BLaER1 treated with 17β-estradiol and CSF1 and Interleukin-3, amounts not matched to agents 10 nM and 100 nM (cell line): ENCODE results near the gene ENOSF1.

Experiments used
- H3K27ac ChIP-seq, 11 experiments: shearing (Covaris generic); formaldehyde crosslinking; 2 replicates each; pipeline ENCODE4 v1.8.1; 2022
- H3K27me3 ChIP-seq, 11 experiments: shearing (Covaris generic); formaldehyde crosslinking; 2 replicates each; pipeline ENCODE4 v1.8.1; 2022
- H3K36me3 ChIP-seq, 11 experiments: shearing (Covaris generic); formaldehyde crosslinking; 2 replicates each; pipeline ENCODE4 v1.8.1; 2022
- H3K4me1 ChIP-seq, 10 experiments: shearing (Covaris generic); formaldehyde crosslinking; 2 replicates each; pipeline ENCODE4 v1.8.1; 2022
- H3K4me2 ChIP-seq, 11 experiments: shearing (Covaris generic); formaldehyde crosslinking; 2 replicates each; pipeline ENCODE4 v1.8.1; 2022
- H3K4me3 ChIP-seq, 10 experiments: shearing (Covaris generic); formaldehyde crosslinking; 2 replicates each; pipeline ENCODE4 v1.8.1; 2022
- H3K9ac ChIP-seq, 11 experiments: shearing (Covaris generic); formaldehyde crosslinking; 2 replicates each; pipeline ENCODE4 v1.8.1; 2022
- H3K9me3 ChIP-seq, 11 experiments: shearing (Covaris generic); formaldehyde crosslinking; replicated peaks in 1 of 11; 2 replicates each; pipeline ENCODE4 v1.8.1; 2022
- H4K20me1 ChIP-seq, 11 experiments: shearing (Covaris generic); formaldehyde crosslinking; 2 replicates each; pipeline ENCODE4 v1.8.1; 2022
- Cebpa-rat ChIP-seq, 11 experiments: shearing (Covaris generic); IDR thresholded peaks; 2 replicates each; pipeline ENCODE4 v1.8.1; 2022

Gene ENOSF1

GRCh38 chr18:673317-673716 is 39.1 kb downstream of the ENOSF1 start:
- no peak for TF ChIP-seq Cebpa-rat (IDR thresholded peaks at IDR 0.05)
- Histone ChIP-seq H3K36me3 (peaks cover 46 to 100% (median 95%) of the 10 kb centered on the region in 11 experiments), H3K4me3 (no peak overlapping the region)

GRCh38 chr18:671405-671804 is 41.0 kb downstream of the ENOSF1 start:
- no peaks in the 10 kb centered on the region for H3K27me3 ChIP-seq
- H3K4me2 ChIP-seq, result no peak overlapping the region
- H3K9me3 ChIP-seq, result 0 out of 22 replicates have a peak, but pooled peaks cover 0 to under 1% (median 0%) of the 10 kb centered on the region in 11 experiments
- no peak overlapping the region for H3K9ac ChIP-seq
- H3K4me1 ChIP-seq, result no peaks in the 10 kb centered on the region
- H3K4me3 ChIP-seq, result no peak overlapping the region
- no peak overlapping the region for H3K27ac ChIP-seq
- peaks cover 0 to 74% (median 53%) of the 10 kb centered on the region in 11 experiments; a peak in 18 of 22 replicates for H4K20me1 ChIP-seq
- TF ChIP-seq Cebpa-rat (IDR thresholded peaks at IDR 0.05), result no peak
- H3K36me3 ChIP-seq, result peaks cover 46 to 97% (median 93%) of the 10 kb centered on the region in 11 experiments

More at GRCh38 chr18:673317-673716, 39.1 kb downstream of the ENOSF1 start:
- Histone ChIP-seq H3K4me2 (no peak overlapping the region), H3K27ac (no peak overlapping the region), H3K4me1 (no peaks in the 10 kb centered on the region), H3K9me3 (no peaks in the 10 kb centered on the region), H3K9ac (no peak overlapping the region), H4K20me1 (peaks cover 0 to 62% (median 42%) of the 10 kb centered on the region in 11 experiments; a peak in 17 of 22 replicates), H3K27me3 (no peaks in the 10 kb centered on the region)

GRCh38 chr18:670522-670921 is 41.9 kb downstream of the ENOSF1 start:
- no peak for TF ChIP-seq Cebpa-rat (IDR thresholded peaks at IDR 0.05)
- H3K36me3 ChIP-seq, result peaks cover 43 to 95% (median 91%) of the 10 kb centered on the region in 11 experiments

GRCh38 chr18:669077-669476 is 43.4 kb downstream of the ENOSF1 start:
- Histone ChIP-seq H4K20me1 (peaks cover 0 to 69% (median 52%) of the 10 kb centered on the region in 11 experiments; a peak in 17 of 22 replicates), H3K4me3 (no peak overlapping the region)

More at GRCh38 chr18:670522-670921, 41.9 kb downstream of the ENOSF1 start:
- no peak overlapping the region for H3K4me2 ChIP-seq
- H3K4me1 ChIP-seq, result no peaks in the 10 kb centered on the region
- 0 out of 22 replicates have a peak, but pooled peaks cover 0 to 5% (median 0%) of the 10 kb centered on the region in 11 experiments for H3K9me3 ChIP-seq
- H3K27ac ChIP-seq, result no peak overlapping the region
- H3K27me3 ChIP-seq, result no peaks in the 10 kb centered on the region
- no peak overlapping the region for H3K4me3 ChIP-seq
- H4K20me1 ChIP-seq, result peaks cover 0 to 71% (median 57%) of the 10 kb centered on the region in 11 experiments; a peak in 17 of 22 replicates
- H3K9ac ChIP-seq, result no peak overlapping the region; a peak in 1 of 22 replicates

GRCh38 chr18:668260-668659 is 44.2 kb downstream of the ENOSF1 start:
- TF ChIP-seq Cebpa-rat (IDR thresholded peaks at IDR 0.05), result no peak
- Histone ChIP-seq H3K27me3 (no peaks in the 10 kb centered on the region), H3K27ac (no peak overlapping the region), H3K9ac (no peak overlapping the region), H3K4me2 (no peak overlapping the region), H3K9me3 (0 out of 22 replicates have a peak, but pooled peaks cover 0 to 5% (median 0%) of the 10 kb centered on the region in 11 experiments), H4K20me1 (peaks cover 0 to 65% (median 52%) of the 10 kb centered on the region in 11 experiments; a peak in 17 of 22 replicates), H3K4me3 (no peak overlapping the region), H3K36me3 (peaks cover 32 to 72% (median 68%) of the 10 kb centered on the region in 11 experiments), H3K4me1 (no peaks in the 10 kb centered on the region)

More at GRCh38 chr18:669077-669476, 43.4 kb downstream of the ENOSF1 start:
- TF ChIP-seq Cebpa-rat (IDR thresholded peaks at IDR 0.05), result no peak
- no peak overlapping the region for H3K9ac ChIP-seq
- H3K36me3 ChIP-seq, result peaks cover 33 to 80% (median 76%) of the 10 kb centered on the region in 11 experiments
- 0 out of 22 replicates have a peak, but pooled peaks cover 0 to 5% (median 0%) of the 10 kb centered on the region in 11 experiments for H3K9me3 ChIP-seq
- no peaks in the 10 kb centered on the region for H3K27me3 ChIP-seq
- H3K4me1 ChIP-seq, result no peaks in the 10 kb centered on the region
- H3K4me2 ChIP-seq, result no peak overlapping the region
- no peak overlapping the region for H3K27ac ChIP-seq

- H4K20me1 ChIP-seq, result peaks cover 0 to 54% (median 45%) of the 10 kb centered on the region in 11 experiments; a peak in 17 of 22 replicates
- peaks cover 0 to 14% (median 8%) of the 10 kb centered on the region in 11 experiments; a peak in 18 of 22 replicates for H3K9me3 ChIP-seq
- no peaks in the 10 kb centered on the region for H3K4me1 ChIP-seq
- no peak overlapping the region for H3K4me2 ChIP-seq
- H3K27ac ChIP-seq, result no peak overlapping the region
- H3K4me3 ChIP-seq, result no peak overlapping the region
- H3K9ac ChIP-seq, result no peak overlapping the region
- TF ChIP-seq Cebpa-rat (IDR thresholded peaks at IDR 0.05), result no peak
- H3K27me3 ChIP-seq, result no peaks in the 10 kb centered on the region
- peaks cover 18 to 65% (median 60%) of the 10 kb centered on the region in 11 experiments for H3K36me3 ChIP-seq
Observed at GRCh38 chr18:666628-667027, 45.8 kb downstream of the ENOSF1 start.

- no peaks in the 10 kb centered on the region for H3K27me3 ChIP-seq
- H3K4me3 ChIP-seq, result no peak overlapping the region
- TF ChIP-seq Cebpa-rat (IDR thresholded peaks at IDR 0.05), result no peak
- peaks cover 15 to 65% (median 60%) of the 10 kb centered on the region in 11 experiments for H3K36me3 ChIP-seq
- H3K9me3 ChIP-seq, result peaks cover 0 to 19% (median 13%) of the 10 kb centered on the region in 11 experiments; a peak in 18 of 22 replicates
- no peak overlapping the region for H3K4me2 ChIP-seq
- H4K20me1 ChIP-seq, result peaks cover 0 to 49% (median 41%) of the 10 kb centered on the region in 11 experiments; a peak in 17 of 22 replicates
- H3K27ac ChIP-seq, result no peak overlapping the region
- no peak overlapping the region for H3K9ac ChIP-seq
- no peaks in the 10 kb centered on the region for H3K4me1 ChIP-seq
Observed at GRCh38 chr18:666177-666576, 46.3 kb downstream of the ENOSF1 start.

GRCh38 chr18:662197-662596 is 50.2 kb downstream of the ENOSF1 start:
- Histone ChIP-seq H3K9ac (no peak overlapping the region), H3K4me2 (no peak overlapping the region), H3K27ac (no peak overlapping the region), H3K4me3 (peak overlapping the region in 3 of 10 experiments; percentile 1 to 29 (median 5); a peak in 4 of 20 replicates), H3K27me3 (0 out of 22 replicates have a peak, but pooled peaks cover 0 to 2% (median 0%) of the 10 kb centered on the region in 11 experiments), H3K36me3 (peaks cover 0 to 52% (median 44%) of the 10 kb centered on the region in 11 experiments; a peak in 19 of 22 replicates), H3K4me1 (peaks cover 6 to 18% (median 15%) of the 10 kb centered on the region in 10 experiments; a peak in 17 of 20 replicates), H4K20me1 (peaks cover 0 to 18% (median 8%) of the 10 kb centered on the region in 11 experiments; a peak in 14 of 22 replicates), H3K9me3 (peaks cover 0 to 38% (median 34%) of the 10 kb centered on the region in 11 experiments; a peak in 18 of 22 replicates)
- no peak for TF ChIP-seq Cebpa-rat (IDR thresholded peaks at IDR 0.05)

GRCh38 chr18:659597-659996 is 52.8 kb downstream of the ENOSF1 start:
- peak overlapping the region in 8 of 10 experiments; percentile 75 to 98 (median 96); a peak in 12 of 20 replicates for H3K4me3 ChIP-seq
- peak overlapping the region in 10 of 11 experiments; percentile 83 to 98 (median 92); a peak in 19 of 22 replicates for H3K4me2 ChIP-seq
- peaks cover 0 to 34% (median 33%) of the 10 kb centered on the region in 11 experiments; a peak in 18 of 22 replicates for H3K9me3 ChIP-seq
- H4K20me1 ChIP-seq, result peaks cover 0 to 8% (median 0%) of the 10 kb centered on the region in 11 experiments; a peak in 2 of 22 replicates
- peaks cover 6 to 29% (median 25%) of the 10 kb centered on the region in 10 experiments; a peak in 18 of 20 replicates for H3K4me1 ChIP-seq
- peak overlapping the region in 6 of 11 experiments; percentile 3 to 96 (median 94); a peak in 4 of 22 replicates for H3K27ac ChIP-seq
- peaks cover 0 to 43% (median 36%) of the 10 kb centered on the region in 11 experiments; a peak in 19 of 22 replicates for H3K36me3 ChIP-seq
- peaks cover 0 to 9% (median 0%) of the 10 kb centered on the region in 11 experiments; a peak in 1 of 22 replicates for H3K27me3 ChIP-seq
- no peak for TF ChIP-seq Cebpa-rat (IDR thresholded peaks at IDR 0.05)
- H3K9ac ChIP-seq, result peak overlapping the region in 8 of 11 experiments; percentile 89 to 99 (median 96); a peak in 10 of 22 replicates
